Stimulated activated CD4-positive, alpha-beta T cell treated with anti-CD3 and anti-CD28 coated beads, Interleukin-15, amount 100 ng/mL, for 1 hour (primary cell): Measurements from ENCODE around the gene SLC13A5.
"Not testable (repeated sequence)": the region's sequence is repeated elsewhere in the genome, so short reads cannot be mapped to it uniquely, and the experiment has no call there.

Experiments used
- DNase-seq, 2 donors: peaks; one replicate each; pipeline ENCODE4 v3.0.0-alpha.2; 2020; ENCODE audit warnings: low read depth in 1 of 2, low spot score in 1 of 2

The SLC13A5 gene

GRCh38 chr17:6711081-6711674 lies 2.0 kb downstream of the SLC13A5 start:
- DNase-seq: no peak

- DNase-seq: no peak
Observed at GRCh38 chr17:6710317-6710716, 2.9 kb downstream of the SLC13A5 start.

DNA sequence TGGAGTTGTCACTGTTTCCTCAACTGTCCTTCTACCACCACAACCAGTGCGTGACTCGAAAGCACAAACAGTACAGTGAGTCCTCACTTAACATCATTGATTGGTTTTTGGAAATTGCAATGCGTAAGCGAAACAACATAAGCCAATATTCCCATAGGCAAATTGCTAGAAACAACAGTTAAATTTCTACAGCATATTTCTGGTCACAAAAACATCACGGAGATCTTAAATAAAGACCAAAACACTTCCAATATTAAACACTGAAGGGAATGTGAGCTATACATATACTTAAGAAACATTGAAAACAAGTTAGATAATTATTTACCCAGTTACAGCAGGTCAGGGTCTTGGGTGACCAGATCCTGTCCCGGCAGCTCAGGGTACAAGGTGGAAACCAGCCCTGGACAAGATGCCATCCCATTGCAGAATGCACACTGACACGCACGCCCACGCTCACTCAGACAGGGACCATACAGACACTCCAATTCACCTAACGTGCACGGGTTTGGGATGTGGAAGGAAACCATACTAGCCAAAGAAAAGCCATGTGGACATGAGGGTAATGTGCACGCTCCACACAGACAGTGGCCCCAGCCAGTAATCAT lies 4.7 kb downstream of the SLC13A5 start:
- no peak for DNase-seq

DNA sequence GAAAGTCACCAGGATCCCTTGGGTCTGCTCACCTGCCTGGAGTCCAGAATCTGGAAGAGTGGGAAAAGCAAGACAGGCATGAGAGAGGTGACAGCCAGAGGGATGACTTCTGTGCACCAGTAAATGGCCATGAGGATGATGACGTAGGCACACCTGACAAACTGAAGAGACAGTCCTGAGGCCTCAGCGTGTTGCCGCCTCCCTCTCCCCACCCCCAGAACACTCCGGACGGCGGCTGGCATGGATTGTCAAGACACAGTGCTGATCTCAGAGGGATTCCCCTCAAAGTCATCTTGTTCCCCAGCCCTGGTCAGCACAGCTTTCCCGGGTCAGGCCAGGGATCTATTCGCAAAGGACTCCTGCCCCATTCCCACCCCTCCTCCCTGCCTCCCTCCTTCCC lies 6.2 kb downstream of the SLC13A5 start:
- DNase-seq: no peak

GRCh38 chr17:6706499-6706898 lies 6.7 kb downstream of the SLC13A5 start:
- no peak for DNase-seq

- no peak for DNase-seq
Observed at GRCh38 chr17:6704470-6705052, 8.6 kb downstream of the SLC13A5 start.

GRCh38 chr17:6703751-6704150 lies 9.4 kb downstream of the SLC13A5 start:
- no peak for DNase-seq

- no peak for DNase-seq
Observed at GRCh38 chr17:6702567-6703215, 10.5 kb downstream of the SLC13A5 start.

- peak in 1 of 2 donors; percentile 9 for DNase-seq
Observed at GRCh38 chr17:6701719-6702118, 11.4 kb downstream of the SLC13A5 start.

DNA sequence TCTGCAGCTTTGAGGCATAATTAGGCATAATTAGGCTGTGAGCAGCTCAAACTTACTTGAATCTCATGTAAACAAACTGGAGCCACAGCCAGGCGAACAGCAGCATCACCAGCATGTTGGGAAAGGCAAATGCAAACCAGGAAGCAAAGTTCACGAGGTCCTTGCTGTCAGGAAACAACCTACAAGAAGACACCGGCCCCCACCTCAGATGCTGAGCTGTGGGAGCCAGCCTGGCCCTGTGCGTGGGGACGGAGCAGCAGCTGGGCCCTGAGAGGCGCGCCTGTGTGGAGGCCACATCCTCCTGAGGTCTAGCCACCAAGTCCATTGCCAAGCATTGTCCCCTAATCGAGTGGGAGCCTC lies 12.2 kb downstream of the SLC13A5 start:
- DNase-seq: no peak

GRCh38 chr17:6699997-6700947 lies 12.9 kb downstream of the SLC13A5 start:
- DNase-seq: no peak

DNA sequence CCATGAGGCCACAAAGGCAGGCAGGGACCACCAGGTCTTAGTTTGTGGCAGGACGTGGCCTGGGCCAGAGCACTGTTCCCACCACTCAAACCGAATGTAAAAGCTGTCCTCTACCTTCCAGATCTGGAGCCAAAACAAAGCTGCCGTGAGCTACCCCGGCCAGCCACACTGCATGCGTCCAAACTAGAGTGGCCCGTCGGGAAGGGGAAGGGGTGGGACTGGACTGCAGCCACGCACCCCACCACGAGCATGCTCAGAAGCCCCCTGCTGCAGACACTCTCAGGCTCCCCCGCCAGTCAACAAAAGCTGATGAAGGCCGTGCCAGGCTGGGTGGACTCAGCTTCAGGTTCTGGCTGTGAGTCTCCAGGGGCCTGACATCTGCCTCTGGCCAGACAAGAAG lies 15.2 kb downstream of the SLC13A5 start:
- DNase-seq: no peak

- no peak for DNase-seq
Observed at GRCh38 chr17:6696906-6697305, 16.3 kb downstream of the SLC13A5 start.

DNA sequence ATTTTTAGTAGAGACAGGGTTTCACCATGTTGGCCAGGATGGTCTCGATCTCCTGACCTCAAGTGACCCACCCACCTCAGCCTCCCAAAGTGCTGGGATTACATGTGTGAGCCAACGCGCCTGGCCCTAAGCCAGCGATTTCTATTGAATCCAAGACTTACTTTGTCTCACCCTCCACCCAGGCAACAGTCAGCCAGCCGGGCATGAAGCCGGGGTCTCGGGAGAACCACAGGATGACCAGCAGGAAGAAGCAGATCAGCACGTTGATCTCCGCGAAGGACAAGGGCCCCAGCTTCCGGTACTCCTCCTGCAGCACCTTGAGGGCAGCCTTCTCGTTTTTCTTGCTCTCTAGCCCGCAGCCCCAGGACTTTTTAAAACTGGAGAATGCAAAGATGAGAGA lies 17.6 kb downstream of the SLC13A5 start:
- no peak for DNase-seq

DNA sequence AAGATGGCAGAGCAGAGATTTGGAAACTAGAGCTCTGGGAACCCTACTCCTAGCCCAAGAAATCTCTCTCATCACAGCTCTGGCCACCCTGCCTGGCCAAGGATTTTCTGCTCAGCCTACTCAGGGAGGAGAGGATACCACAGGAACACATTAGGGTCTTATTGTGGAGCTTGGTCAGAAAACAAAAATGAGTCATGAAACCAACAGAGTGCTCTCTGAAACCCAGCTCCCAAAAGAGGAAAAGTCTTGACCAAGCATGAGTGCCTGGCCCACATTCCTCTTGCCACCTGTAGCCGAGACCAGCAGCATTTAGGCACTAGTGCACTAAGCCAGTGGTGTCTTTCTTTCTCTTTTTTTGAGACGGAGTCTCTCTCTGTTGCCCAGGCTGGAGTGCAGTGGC lies 18.1 kb downstream of the SLC13A5 start:
- no peak for DNase-seq

- DNase-seq: not testable (repeated sequence)
Observed at GRCh38 chr17:6691958-6692357, 21.2 kb downstream of the SLC13A5 start.

GRCh38 chr17:6691546-6691945 lies 21.6 kb downstream of the SLC13A5 start:
- DNase-seq: no peak

DNA sequence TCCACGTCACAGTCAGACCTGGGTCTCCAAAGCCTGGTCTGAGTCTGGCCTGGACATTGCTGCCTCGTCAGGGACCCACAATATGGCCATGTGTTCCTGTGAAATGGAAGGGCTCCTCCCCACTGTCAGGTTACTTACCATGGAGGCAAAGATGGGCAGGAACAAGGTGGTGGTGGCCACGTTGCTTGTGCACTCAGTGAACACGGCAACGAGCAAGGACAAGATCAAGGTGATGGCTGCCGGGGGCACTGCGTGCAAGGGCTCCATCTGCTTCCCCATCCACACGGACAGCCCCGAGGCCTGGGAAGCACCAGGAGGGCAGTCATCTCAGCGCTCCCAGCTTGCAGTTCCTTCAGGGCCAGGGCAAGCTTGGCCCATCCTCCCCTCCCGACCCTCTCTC lies 22.5 kb downstream of the SLC13A5 start:
- no peak for DNase-seq

DNA sequence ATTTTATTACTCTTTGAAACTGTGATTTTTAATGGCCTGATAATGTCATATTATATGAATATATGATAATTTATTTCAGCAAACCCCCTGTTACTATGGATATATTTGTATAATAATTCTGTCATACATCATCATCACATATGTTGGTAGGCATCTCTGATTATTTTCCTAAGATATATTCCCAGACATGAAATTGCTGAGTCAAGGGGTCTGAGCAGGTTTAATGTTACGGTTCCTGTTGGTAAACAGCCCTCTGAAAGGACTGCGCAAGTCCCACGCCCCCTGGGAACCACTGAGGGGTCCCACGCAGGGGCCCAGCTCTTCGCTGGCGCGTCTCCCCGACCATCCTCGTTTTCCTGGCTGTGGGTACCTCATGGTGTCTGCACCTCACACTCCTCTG lies 24.2 kb downstream of the SLC13A5 start:
- DNase-seq: no peak

DNA sequence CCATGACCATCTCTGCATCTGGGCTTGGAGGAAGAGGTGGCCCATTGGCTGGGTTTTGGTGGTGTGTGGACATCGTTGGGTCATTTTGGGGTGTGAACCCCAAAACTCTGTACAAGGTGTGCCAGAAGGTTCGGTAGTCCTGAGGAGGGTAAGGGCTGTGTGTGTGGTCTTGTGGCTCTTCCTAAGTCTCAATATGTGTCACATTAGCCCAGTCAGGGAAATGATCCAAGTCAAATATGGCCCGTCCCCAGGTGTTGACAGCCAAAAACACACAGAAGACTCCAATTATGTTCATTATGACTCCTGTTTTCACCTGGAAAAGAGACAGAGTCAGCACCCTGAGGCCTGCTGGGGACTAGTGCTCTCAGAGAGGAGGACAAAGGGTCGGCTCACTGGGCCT lies 27.1 kb downstream of the SLC13A5 start:
- DNase-seq: no peak
